Activated CD4-positive, alpha-beta T cell treated with anti-CD3 and anti-CD28 coated beads, Interleukin-2, amount 50 U/mL, for 48 hours (primary cell): Measurements from ENCODE around the gene FRMPD4.
A peak's percentile ranks its signal among the peaks of the same experiment; 100 is the strongest.
"Not testable (repeated sequence)": the region's sequence is repeated elsewhere in the genome, so short reads cannot be mapped to it uniquely, and the experiment has no call there.

Source experiments
- DNase-seq, 2 experiments: peaks; one replicate each; pipeline ENCODE4 v3.0.0-alpha.2; 2020

The FRMPD4 gene

GRCh38 chrX:12443534-12444098 lies 305.3 kb downstream of the FRMPD4 start:
- DNase-seq, result no peak

- no peak for DNase-seq
Measured at GRCh38 chrX:12446342-12447075, 308.2 kb downstream of the FRMPD4 start.

GRCh38 chrX:12447448-12448064 lies 309.3 kb downstream of the FRMPD4 start:
- DNase-seq, result no peak

- no peak for DNase-seq
Measured at GRCh38 chrX:12452268-12452667, 314.0 kb downstream of the FRMPD4 start.

GRCh38 chrX:12460929-12461328 lies 322.7 kb downstream of the FRMPD4 start:
- no peak for DNase-seq

- no peak for DNase-seq
Measured at GRCh38 chrX:12463052-12463451, 324.8 kb downstream of the FRMPD4 start.

- DNase-seq, result no peak
Measured at GRCh38 chrX:12463873-12464272, 325.6 kb downstream of the FRMPD4 start.

GRCh38 chrX:12467321-12467720 lies 329.0 kb downstream of the FRMPD4 start:
- DNase-seq, result no peak

- DNase-seq, result no peak
Measured at GRCh38 chrX:12469296-12469695, 331.0 kb downstream of the FRMPD4 start.

GRCh38 chrX:12471061-12471460 lies 332.8 kb downstream of the FRMPD4 start:
- no peak for DNase-seq

GRCh38 chrX:12480956-12481355 lies 342.7 kb downstream of the FRMPD4 start:
- DNase-seq, result no peak

- no peak for DNase-seq
Measured at GRCh38 chrX:12488220-12488619, 349.9 kb downstream of the FRMPD4 start.

- no peak for DNase-seq
Measured at GRCh38 chrX:12488771-12489170, 350.5 kb downstream of the FRMPD4 start.

GRCh38 chrX:12489341-12489740 lies 351.1 kb downstream of the FRMPD4 start:
- no peak for DNase-seq

GRCh38 chrX:12494400-12495138 lies 356.3 kb downstream of the FRMPD4 start:
- no peak for DNase-seq

GRCh38 chrX:12496343-12496742 lies 358.1 kb downstream of the FRMPD4 start:
- DNase-seq, result no peak

GRCh38 chrX:12497832-12498591 lies 359.7 kb downstream of the FRMPD4 start:
- peak in 1 of 2 experiments; percentile 3 for DNase-seq

- no peak for DNase-seq
Measured at GRCh38 chrX:12505127-12505526, 366.9 kb downstream of the FRMPD4 start.

- DNase-seq, result not testable (repeated sequence)
Measured at GRCh38 chrX:12515384-12515783, 377.1 kb downstream of the FRMPD4 start.

- no peak for DNase-seq
Measured at GRCh38 chrX:12526306-12526705, 388.0 kb downstream of the FRMPD4 start.

- not testable (repeated sequence) for DNase-seq
Measured at GRCh38 chrX:12538096-12538495, 399.8 kb downstream of the FRMPD4 start.

GRCh38 chrX:12542251-12542650 lies 404.0 kb downstream of the FRMPD4 start:
- not testable (repeated sequence) for DNase-seq

GRCh38 chrX:12548341-12548740 lies 410.1 kb downstream of the FRMPD4 start:
- no peak for DNase-seq
